SK-N-SH (cell line): Measurements from ENCODE around the gene HES2. TPM values are rescaled to one million over a fixed set of nuclear protein-coding genes. Genes with fewer than 3 reads are reported as not detected.

ENCODE experiments used
- CTCF ChIA-PET: fragments of 300-600, 350-600 bp; formaldehyde crosslinking; extraction: SDS; loops from one replicate; lab custom pipeline; 2021; lab: Yijun Ruan, JAX
- POLR2A ChIA-PET: fragments of 350-600 bp; sonication (Branson Sonifier 250); formaldehyde crosslinking; extraction: SDS; loops from one replicate; lab custom pipeline; 2020; ENCODE audit warnings: antibody characterized with exemption, inconsistent platforms; lab: Yijun Ruan, JAX
- DNase-seq: peaks from one replicate; pipeline ENCODE4 v3.0.0; 2012
- H2AFZ ChIP-seq: fragments of 200-600 bp; sonication (generic); 2 replicates; pipeline ENCODE4 v1.8.1; 2016; ENCODE audit warnings: antibody characterized with exemption, mild to moderate bottlenecking, low read depth
- H3F3A ChIP-seq: fragments of 200-600 bp; sonication (generic); replicated peaks from 2 replicates; pipeline ENCODE3; 2016; ENCODE audit warnings: antibody characterized with exemption, mild to moderate bottlenecking; ENCODE audit not compliant: insufficient read depth
- H3K27ac ChIP-seq, 2 experiments: fragments of 200-500 bp in 1 of 2; fragments of 200-600 bp in 1 of 2; sonication (Bioruptor generic) in 1 of 2; sonication (generic), shearing (Covaris generic) in 1 of 2; 2 replicates each; pipeline versions ENCODE4 v1.5.1 to v1.6.1; 2014 to 2016; ENCODE audit warnings: low read depth in 2 of 2, inconsistent platforms in 1 of 2, low read length in 1 of 2, mild to moderate bottlenecking in 1 of 2, mixed read lengths in 1 of 2
- H3K27me3 ChIP-seq: fragments of 200-600 bp; sonication (generic), shearing (Covaris generic); 2 replicates; pipeline ENCODE4 v1.6.1; 2016; ENCODE audit warnings: mixed run types; ENCODE audit not compliant: insufficient read depth
- H3K36me3 ChIP-seq, 2 experiments: fragments of 200-500 bp in 1 of 2; fragments of 200-600 bp in 1 of 2; sonication (Bioruptor generic) in 1 of 2; sonication (generic) in 1 of 2; replicated peaks in 1 of 2; 2 replicates each; pipeline versions ENCODE3 to v1.5.1; 2014 to 2016; ENCODE audit warnings: low read length in 1 of 2, mild to moderate bottlenecking in 1 of 2; ENCODE audit not compliant: insufficient read depth in 2 of 2, control insufficient read depth in 1 of 2
- H3K4me1 ChIP-seq, 2 experiments: fragments of 200-500 bp in 1 of 2; fragments of 200-600 bp in 1 of 2; sonication (Bioruptor generic) in 1 of 2; sonication (generic), shearing (Covaris generic) in 1 of 2; 2 replicates each; pipeline versions ENCODE4 v1.5.1 to v1.6.1; 2014 to 2016; ENCODE audit warnings: low read depth in 1 of 2, low read length in 1 of 2, mixed run types in 1 of 2; ENCODE audit not compliant: insufficient read depth in 2 of 2, control insufficient read depth in 1 of 2
- H3K4me2 ChIP-seq: fragments of 200-600 bp; sonication (generic), shearing (Covaris generic); 2 replicates; pipeline ENCODE4 v1.6.1; 2017; ENCODE audit warnings: mixed run types
- H3K4me3 ChIP-seq, 2 experiments: fragments of 200-500 bp in 1 of 2; fragments of 200-600 bp in 1 of 2; sonication (Bioruptor generic) in 1 of 2; sonication (generic), shearing (Covaris generic) in 1 of 2; 2 replicates each; pipeline versions ENCODE4 v1.5.1 to v1.8.1; 2014 to 2016; ENCODE audit warnings: low read depth in 2 of 2, inconsistent platforms in 1 of 2, low read length in 1 of 2, mild to moderate bottlenecking in 1 of 2, mixed read lengths in 1 of 2, moderate library complexity in 1 of 2
- H3K79me2 ChIP-seq: fragments of 200-600 bp; sonication (generic); 2 replicates; pipeline ENCODE4 v1.8.1; 2017; ENCODE audit warnings: mild to moderate bottlenecking; ENCODE audit not compliant: insufficient read depth
- H3K9ac ChIP-seq: fragments of 200-600 bp; sonication (generic); 2 replicates; pipeline ENCODE4 v1.6.1; 2017; ENCODE audit warnings: mixed run types
- H3K9me2 ChIP-seq: fragments of 200-600 bp; sonication (generic); 2 replicates; pipeline ENCODE4 v1.6.1; 2017; ENCODE audit warnings: mixed run types
- H3K9me3 ChIP-seq: fragments of 200-600 bp; sonication (generic); 2 replicates; pipeline ENCODE4 v1.6.1; 2017; ENCODE audit warnings: mixed run types, mild to moderate bottlenecking, moderate library complexity
- H4K20me1 ChIP-seq: fragments of 200-600 bp; sonication (generic); 2 replicates; pipeline ENCODE4 v1.6.1; 2017; ENCODE audit warnings: mild to moderate bottlenecking, mixed run types; ENCODE audit not compliant: insufficient read depth
- CTCF ChIP-seq: fragments of 200-600 bp; sonication (generic); IDR thresholded peaks from 2 replicates; pipeline ENCODE4 v1.6.1; 2017; ENCODE audit warnings: antibody characterized with exemption, mild to moderate bottlenecking, moderate library complexity
- ELF1 ChIP-seq: IDR thresholded peaks from 2 replicates; pipeline ENCODE4 v1.4.0; 2012
- FOSL2 ChIP-seq: IDR thresholded peaks from 2 replicates; pipeline ENCODE4 v1.4.0; 2012; ENCODE audit warnings: low read depth, mild to moderate bottlenecking, moderate library complexity, borderline replicate concordance
- FOXM1 ChIP-seq: IDR thresholded peaks from 2 replicates; pipeline ENCODE4 v1.4.0; 2012; ENCODE audit warnings: low read depth, mild to moderate bottlenecking
- GABPA ChIP-seq: IDR thresholded peaks from 2 replicates; pipeline ENCODE4 v1.4.0; 2012; ENCODE audit warnings: low read depth, mild to moderate bottlenecking
- GATA2 ChIP-seq: sonication (generic); formaldehyde crosslinking; IDR thresholded peaks from 2 replicates; pipeline ENCODE4 v1.5.0; 2020; ENCODE audit warnings: mild to moderate bottlenecking, missing genetic modification reagents
- JUND ChIP-seq: IDR thresholded peaks from 2 replicates; pipeline ENCODE4 v1.4.0; 2012
- RAD21 ChIP-seq: IDR thresholded peaks from 2 replicates; pipeline ENCODE4 v1.6.1; 2012; ENCODE audit warnings: mild to moderate bottlenecking, low read length
- RFX5 ChIP-seq: IDR thresholded peaks from 2 replicates; pipeline ENCODE4 v1.6.1; 2012; ENCODE audit warnings: mild to moderate bottlenecking, improper control_type of control experiment, low read length
- RXRA ChIP-seq: IDR thresholded peaks from 2 replicates; pipeline ENCODE4 v1.4.0; 2012; ENCODE audit warnings: low read depth, mild to moderate bottlenecking, borderline replicate concordance
- SMC3 ChIP-seq: IDR thresholded peaks from 2 replicates; pipeline ENCODE4 v1.6.1; 2012; ENCODE audit warnings: low read depth, low read length, improper control_type of control experiment
- TAF1 ChIP-seq: IDR thresholded peaks from 2 replicates; pipeline ENCODE4 v1.6.1; 2012; ENCODE audit warnings: low read depth, mild to moderate bottlenecking, low read length, moderate library complexity, borderline replicate concordance
- USF1 ChIP-seq: IDR thresholded peaks from 2 replicates; pipeline ENCODE4 v1.4.0; 2012; ENCODE audit warnings: low read depth, borderline replicate concordance
- WGBS: methylation state at CpG from one replicate; pipeline ENCODE4 v1.1.6; 2017; ENCODE audit warnings: low lambda C conversion rate; 5-methylcytosine and 5-hydroxymethylcytosine counted together
- polyA plus RNA-seq, 3 experiments: library from polyadenylated mRNA; depleted of rRNA; stranded (reverse); fragments of >200 nt; gene quantifications; 2 replicates each; pipeline ENCODE4 v1.2.3, GENCODE V29; 2012
- TF ChIP-seq, protein P1 (sequence below): IDR thresholded peaks from 2 replicates; pipeline ENCODE4 v1.6.1; 2012; ENCODE audit warnings: mild to moderate bottlenecking, low read depth, low read length, moderate library complexity

HES2 gene
- polyA plus RNA-seq, 1 of the 3 experiments (the other 2 are of a cell fraction) = 0.03 TPM

DNA sequence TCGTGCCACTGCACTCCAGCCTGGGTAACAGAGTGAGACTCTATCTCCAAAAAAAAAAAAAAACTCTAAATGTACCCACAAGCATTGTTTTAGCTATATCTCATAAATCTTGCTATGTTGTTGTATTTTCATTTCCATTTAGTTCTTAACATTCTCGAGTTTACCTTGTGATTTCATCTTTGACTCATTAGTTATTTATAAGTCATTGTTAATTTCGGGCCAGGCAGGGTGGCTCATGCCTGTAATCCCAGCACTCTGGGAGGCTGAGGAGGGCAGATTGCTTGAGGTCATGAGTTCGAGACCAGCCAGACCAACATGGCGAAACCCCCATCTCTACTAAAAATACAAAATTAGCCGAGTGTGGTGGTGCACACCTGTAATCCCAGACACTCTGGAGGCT lies 11.7 kb downstream of the HES2 start:
- H3K4me2 ChIP-seq = no peak overlapping the region
- no peaks in the 10 kb centered on the region for H3K9me2 ChIP-seq
- no peaks in the 10 kb centered on the region for H4K20me1 ChIP-seq
- H2AFZ ChIP-seq = no peak overlapping the region
- no peaks in the 10 kb centered on the region for H3K9me3 ChIP-seq
- TF ChIP-seq TAF1 = no peak
- no peak for TF ChIP-seq RXRA
- TF ChIP-seq, all 33 proteins: peak for 0
- CTCF ChIA-PET = interaction anchor here (1.0 to 1.5 kb wide), 3 partner anchors 146 to 226 kb away, joined by 3 to 10 read pairs (median 3); partner anchors contain the start of gene NOL9
- POLR2A ChIA-PET = no interaction called here
- WGBS = 63% methylated on average over 6 of the region's 6 CpGs
- no peak for DNase-seq
- H3K79me2 ChIP-seq = no peaks in the 10 kb centered on the region
- H3K4me1 ChIP-seq = no peaks in the 10 kb centered on the region
- H3K4me3 ChIP-seq = no peak overlapping the region
- H3K27ac ChIP-seq = no peak overlapping the region
- no peaks in the 10 kb centered on the region for H3K36me3 ChIP-seq
- peaks cover 3% of the 10 kb centered on the region for H3F3A ChIP-seq
- H3K27me3 ChIP-seq = no peaks in the 10 kb centered on the region
- H3K9ac ChIP-seq = no peak overlapping the region

- Histone ChIP-seq H4K20me1 (no peaks in the 10 kb centered on the region), H3K4me2 (no peak overlapping the region), H3K27me3 (no peaks in the 10 kb centered on the region), H3K4me3 (no peak overlapping the region), H3K9ac (no peak overlapping the region), H3K27ac (no peak overlapping the region), H3K79me2 (no peaks in the 10 kb centered on the region)
- 74% methylated on average over 6 of the region's 6 CpGs for whole genome bisulfite sequencing
- TF ChIP-seq FOXM1 (no peak), CTCF (no peak), SMC3 (no peak), RAD21 (no peak), GABPA (no peak), RFX5 (no peak), GATA2 (CRISPR knock-in tag) (no peak), FOSL2 (no peak), JUND (no peak), USF1 (no peak), ELF1 (no peak)
- TF ChIP-seq, protein P1, sequence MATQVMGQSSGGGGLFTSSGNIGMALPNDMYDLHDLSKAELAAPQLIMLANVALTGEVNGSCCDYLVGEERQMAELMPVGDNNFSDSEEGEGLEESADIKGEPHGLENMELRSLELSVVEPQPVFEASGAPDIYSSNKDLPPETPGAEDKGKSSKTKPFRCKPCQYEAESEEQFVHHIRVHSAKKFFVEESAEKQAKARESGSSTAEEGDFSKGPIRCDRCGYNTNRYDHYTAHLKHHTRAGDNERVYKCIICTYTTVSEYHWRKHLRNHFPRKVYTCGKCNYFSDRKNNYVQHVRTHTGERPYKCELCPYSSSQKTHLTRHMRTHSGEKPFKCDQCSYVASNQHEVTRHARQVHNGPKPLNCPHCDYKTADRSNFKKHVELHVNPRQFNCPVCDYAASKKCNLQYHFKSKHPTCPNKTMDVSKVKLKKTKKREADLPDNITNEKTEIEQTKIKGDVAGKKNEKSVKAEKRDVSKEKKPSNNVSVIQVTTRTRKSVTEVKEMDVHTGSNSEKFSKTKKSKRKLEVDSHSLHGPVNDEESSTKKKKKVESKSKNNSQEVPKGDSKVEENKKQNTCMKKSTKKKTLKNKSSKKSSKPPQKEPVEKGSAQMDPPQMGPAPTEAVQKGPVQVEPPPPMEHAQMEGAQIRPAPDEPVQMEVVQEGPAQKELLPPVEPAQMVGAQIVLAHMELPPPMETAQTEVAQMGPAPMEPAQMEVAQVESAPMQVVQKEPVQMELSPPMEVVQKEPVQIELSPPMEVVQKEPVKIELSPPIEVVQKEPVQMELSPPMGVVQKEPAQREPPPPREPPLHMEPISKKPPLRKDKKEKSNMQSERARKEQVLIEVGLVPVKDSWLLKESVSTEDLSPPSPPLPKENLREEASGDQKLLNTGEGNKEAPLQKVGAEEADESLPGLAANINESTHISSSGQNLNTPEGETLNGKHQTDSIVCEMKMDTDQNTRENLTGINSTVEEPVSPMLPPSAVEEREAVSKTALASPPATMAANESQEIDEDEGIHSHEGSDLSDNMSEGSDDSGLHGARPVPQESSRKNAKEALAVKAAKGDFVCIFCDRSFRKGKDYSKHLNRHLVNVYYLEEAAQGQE = no peak
- TF ChIP-seq, all 33 proteins: peak for 0
- no peak for DNase-seq
- Histone ChIP-seq H3K36me3 (no peaks in the 10 kb centered on the region), H3K9me3 (no peaks in the 10 kb centered on the region), H2AFZ (no peak overlapping the region), H3F3A (no peaks in the 10 kb centered on the region), H3K4me1 (no peaks in the 10 kb centered on the region), H3K9me2 (no peaks in the 10 kb centered on the region)
- ChIA-PET CTCF (interaction anchor here (1.0 to 6.0 kb wide), 6 partner anchors 13 to 155 kb away, joined by 3 to 82 read pairs (median 12); partner anchors contain the start of gene HES3), POLR2A (no interaction called here)
Measured at GRCh38 chr1:6401673-6402072, 18.0 kb downstream of the HES2 start.
